H9 (cell line): Measurements from ENCODE around the gene MTCL1. TPM values are rescaled to one million over a fixed set of nuclear protein-coding genes. Genes with fewer than 3 reads are reported as not detected.

Experiments used
- DNase-seq: peaks from one replicate; pipeline ENCODE4 v3.0.0-alpha.2; 2017
- H2AFZ ChIP-seq: one replicate; pipeline ENCODE4 v1.6.1; 2013; ENCODE audit warnings: mild to moderate bottlenecking, low read length, control low read depth, moderate library complexity
- H2AK5ac ChIP-seq: 2 replicates; pipeline ENCODE4 v1.6.1; 2013; ENCODE audit warnings: low read length, control low read depth, mixed read lengths; ENCODE audit not compliant: insufficient read length
- H2BK120ac ChIP-seq: one replicate; pipeline ENCODE4 v1.6.1; 2013; ENCODE audit warnings: low read depth, mild to moderate bottlenecking, low read length, control low read depth, inconsistent platforms; ENCODE audit not compliant: poor library complexity, severe bottlenecking
- H2BK12ac ChIP-seq: 2 replicates; pipeline ENCODE4 v1.6.1; 2013; ENCODE audit warnings: low read length, control low read depth, mixed read lengths, low read depth; ENCODE audit not compliant: insufficient read length
- H2BK15ac ChIP-seq: 2 replicates; pipeline ENCODE4 v1.6.1; 2013; ENCODE audit warnings: low read depth, low read length, control low read depth
- H2BK20ac ChIP-seq: one replicate; pipeline ENCODE4 v1.6.1; 2013; ENCODE audit warnings: low read depth, mild to moderate bottlenecking, low read length, control low read depth, inconsistent platforms; ENCODE audit not compliant: poor library complexity, severe bottlenecking
- H2BK5ac ChIP-seq: 2 replicates; pipeline ENCODE4 v1.6.1; 2013; ENCODE audit warnings: low read length, control low read depth, mixed read lengths; ENCODE audit not compliant: insufficient read length
- H3K14ac ChIP-seq: 2 replicates; pipeline ENCODE4 v1.6.1; 2013; ENCODE audit warnings: low read length, control low read depth; ENCODE audit not compliant: insufficient read depth
- H3K18ac ChIP-seq: 2 replicates; pipeline ENCODE4 v1.6.1; 2013; ENCODE audit warnings: low read depth, mild to moderate bottlenecking, mixed read lengths, low read length, control low read depth; ENCODE audit not compliant: insufficient read length
- H3K23ac ChIP-seq: 2 replicates; pipeline ENCODE4 v1.6.1; 2013; ENCODE audit warnings: low read length, control low read depth, mixed read lengths, low read depth; ENCODE audit not compliant: insufficient read length
- H3K23me2 ChIP-seq: 2 replicates; pipeline ENCODE4 v1.6.1; 2013; ENCODE audit warnings: low read depth, mild to moderate bottlenecking, mixed read lengths, low read length, control low read depth; ENCODE audit not compliant: insufficient read length, poor library complexity, severe bottlenecking
- H3K27ac ChIP-seq: 2 replicates; pipeline ENCODE4 v1.5.1; 2013; ENCODE audit warnings: low read length, control low read depth, mixed read lengths, low read depth; ENCODE audit not compliant: insufficient read length
- H3K27me3 ChIP-seq: 2 replicates; pipeline ENCODE4 v1.6.1; 2013; ENCODE audit warnings: low read length, control low read depth, inconsistent platforms; ENCODE audit not compliant: insufficient read depth
- H3K4ac ChIP-seq: 2 replicates; pipeline ENCODE4 v1.6.1; 2013; ENCODE audit warnings: low read depth, mild to moderate bottlenecking, control low read depth, inconsistent platforms, low read length, moderate library complexity
- H3K4me1 ChIP-seq: 2 replicates; pipeline ENCODE4 v1.6.1; 2013; ENCODE audit warnings: low read length, control low read depth, inconsistent platforms; ENCODE audit not compliant: insufficient read depth
- H3K4me2 ChIP-seq: 2 replicates; pipeline ENCODE4 v1.6.1; 2013; ENCODE audit warnings: low read length, control low read depth, mixed read lengths; ENCODE audit not compliant: insufficient read length, insufficient read depth
- H3K56ac ChIP-seq: 2 replicates; pipeline ENCODE4 v1.6.1; 2013; ENCODE audit warnings: low read depth, mild to moderate bottlenecking, mixed read lengths, low read length, control low read depth; ENCODE audit not compliant: insufficient read length
- H3K79me1 ChIP-seq: 2 replicates; pipeline ENCODE4 v1.6.1; 2013; ENCODE audit warnings: low read depth, mild to moderate bottlenecking, moderate library complexity, low read length, control low read depth, inconsistent platforms; ENCODE audit not compliant: insufficient read depth, poor library complexity, severe bottlenecking
- H3K79me2 ChIP-seq: 2 replicates; pipeline ENCODE4 v1.6.1; 2013; ENCODE audit warnings: low read length, control low read depth, inconsistent platforms; ENCODE audit not compliant: insufficient read depth
- H3K9ac ChIP-seq: 2 replicates; pipeline ENCODE4 v1.6.1; 2013; ENCODE audit warnings: low read length, control low read depth, mixed read lengths; ENCODE audit not compliant: insufficient read length; ENCODE audit errors: extremely low read depth
- H3K9me3 ChIP-seq: one replicate; pipeline ENCODE4 v1.6.1; 2013; ENCODE audit warnings: low read depth, low read length, inconsistent platforms; ENCODE audit not compliant: control insufficient read depth
- H3T11ph ChIP-seq: one replicate; pipeline ENCODE4 v1.6.1; 2013; ENCODE audit warnings: mild to moderate bottlenecking, low read length, control low read depth, inconsistent platforms
- H4K20me1 ChIP-seq: one replicate; pipeline ENCODE4 v1.6.1; 2013; ENCODE audit not compliant: control insufficient read depth, insufficient read length, insufficient read depth
- H4K5ac ChIP-seq: 2 replicates; pipeline ENCODE4 v1.6.1; 2013; ENCODE audit warnings: low read depth, mild to moderate bottlenecking, mixed read lengths, low read length, control low read depth; ENCODE audit not compliant: insufficient read length
- H4K8ac ChIP-seq: replicated peaks from 2 replicates; pipeline ENCODE4 v1.6.1; 2013; ENCODE audit warnings: low read length, control low read depth, mixed read lengths, low read depth; ENCODE audit not compliant: insufficient read length
- H4K91ac ChIP-seq: 2 replicates; pipeline ENCODE4 v1.6.1; 2013; ENCODE audit warnings: low read depth, mild to moderate bottlenecking, moderate library complexity, mixed read lengths, low read length, control low read depth; ENCODE audit not compliant: insufficient read length
- H3K27ac Mint-ChIP-seq, 3 experiments: 2 replicates in 2 of 3; 3 replicates in 1 of 3; pipeline ENCODE4 v1.8.0; 2020 to 2021; ENCODE audit warnings: mixed read lengths in 3 of 3, mild to moderate bottlenecking in 1 of 3, moderate library complexity in 1 of 3
- H3K27me3 Mint-ChIP-seq: 2 replicates; pipeline ENCODE4 v1.8.0; 2021; ENCODE audit warnings: low read depth, mild to moderate bottlenecking, moderate library complexity, mixed read lengths
- H3K36me3 Mint-ChIP-seq, 3 experiments: 2 replicates in 2 of 3; 3 replicates in 1 of 3; pipeline ENCODE4 v1.8.0; 2020 to 2021; ENCODE audit warnings: low read depth in 3 of 3, mixed read lengths in 3 of 3; ENCODE audit not compliant: insufficient read depth in 1 of 3
- H3K4me1 Mint-ChIP-seq, 2 experiments: 2 replicates each; pipeline ENCODE4 v1.8.0; 2020; ENCODE audit warnings: mixed read lengths in 2 of 2
- H3K4me3 Mint-ChIP-seq, 2 experiments: 2 replicates in 1 of 2; 3 replicates in 1 of 2; pipeline ENCODE4 v1.8.0; 2020 to 2021; ENCODE audit warnings: mild to moderate bottlenecking in 2 of 2, mixed read lengths in 2 of 2, moderate library complexity in 1 of 2
- H3K9me3 Mint-ChIP-seq, 2 experiments: 2 replicates in 1 of 2; 3 replicates in 1 of 2; pipeline ENCODE4 v1.8.0; 2020; ENCODE audit warnings: mild to moderate bottlenecking in 2 of 2, mixed read lengths in 2 of 2, moderate library complexity in 1 of 2
- WGBS: extraction: QIAGEN DNeasy Blood & Tissue Kit; methylation state at CpG from one replicate; pipeline ENCODE4 v1.1.7; 2013; ENCODE audit warnings: missing lambda C conversion rate, low lambda C conversion rate, mixed read lengths; ENCODE audit not compliant: insufficient read length; ENCODE audit errors: extremely low coverage; 5-methylcytosine and 5-hydroxymethylcytosine counted together
- total RNA-seq: library from RNA; stranded (reverse); gene quantifications from 2 replicates; pipeline ENCODE4 v1.2.1, GENCODE V29; 2021
- TF ChIP-seq, protein P1 (sequence below): fragments of 200-600 bp; sonication (generic); conservative IDR thresholded peaks from 3 replicates; pipeline ENCODE4 v1.8.0; 2021; ENCODE audit warnings: antibody characterized with exemption, mild to moderate bottlenecking

MTCL1 gene
- total RNA-seq, 1 experiment from 2014 or later, result 50.7 TPM

DNA sequence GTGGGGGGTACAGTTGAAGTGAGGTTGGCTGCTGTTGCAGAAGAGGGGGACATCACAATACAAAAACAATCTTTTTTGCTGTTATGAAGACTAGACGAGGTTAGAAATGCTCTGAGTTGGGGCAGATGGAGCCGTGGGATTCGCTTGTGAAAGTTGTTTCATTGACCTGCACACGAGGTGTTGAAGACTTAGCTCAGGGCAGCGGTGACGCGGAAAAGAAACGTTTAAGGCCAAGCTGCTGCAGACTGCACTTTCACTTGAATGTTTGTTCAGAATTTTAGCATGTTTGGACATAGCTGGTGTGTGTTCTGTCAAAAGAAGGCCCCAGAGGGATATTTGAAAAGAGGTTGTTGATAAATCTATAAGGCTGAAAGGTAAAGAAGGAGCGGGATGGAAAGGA is 46.3 kb downstream of the MTCL1 start:
- no peak overlapping the region for H2BK120ac ChIP-seq
- no peak overlapping the region for H4K91ac ChIP-seq
- H3K79me2 ChIP-seq, result no peaks in the 10 kb centered on the region
- H3K27ac ChIP-seq, result no peak overlapping the region
- no peak overlapping the region for H3K14ac ChIP-seq
- no peak overlapping the region for H2BK12ac ChIP-seq
- H2BK15ac ChIP-seq, result no peak overlapping the region
- H4K20me1 ChIP-seq, result no peaks in the 10 kb centered on the region
- no peak overlapping the region for H2AK5ac ChIP-seq
- no peaks in the 10 kb centered on the region for H3K27me3 Mint-ChIP-seq
- no peak overlapping the region for H2BK20ac ChIP-seq
- H3K56ac ChIP-seq, result no peak overlapping the region
- H3K79me1 ChIP-seq, result peaks cover 4% of the 10 kb centered on the region
- H3K4me1 ChIP-seq, result no peaks in the 10 kb centered on the region
- no peak overlapping the region for H3K4me3 Mint-ChIP-seq
- H3K9ac ChIP-seq, result no peak overlapping the region
- no peak overlapping the region for H3K4me2 ChIP-seq
- peaks cover 3% of the 10 kb centered on the region in 2 experiments; a peak in 2 of 4 replicates for H3K4me1 Mint-ChIP-seq
- H2AFZ ChIP-seq, result no peak overlapping the region
- no peaks in the 10 kb centered on the region for H3K27me3 ChIP-seq
- H3K23me2 ChIP-seq, result no peaks in the 10 kb centered on the region
- no peaks in the 10 kb centered on the region for H3K9me3 Mint-ChIP-seq
- peaks cover 17 to 40% (median 36%) of the 10 kb centered on the region in 3 experiments for H3K36me3 Mint-ChIP-seq
- no peak overlapping the region for H3K18ac ChIP-seq
- H4K5ac ChIP-seq, result no peak overlapping the region
- TF ChIP-seq, protein P1, sequence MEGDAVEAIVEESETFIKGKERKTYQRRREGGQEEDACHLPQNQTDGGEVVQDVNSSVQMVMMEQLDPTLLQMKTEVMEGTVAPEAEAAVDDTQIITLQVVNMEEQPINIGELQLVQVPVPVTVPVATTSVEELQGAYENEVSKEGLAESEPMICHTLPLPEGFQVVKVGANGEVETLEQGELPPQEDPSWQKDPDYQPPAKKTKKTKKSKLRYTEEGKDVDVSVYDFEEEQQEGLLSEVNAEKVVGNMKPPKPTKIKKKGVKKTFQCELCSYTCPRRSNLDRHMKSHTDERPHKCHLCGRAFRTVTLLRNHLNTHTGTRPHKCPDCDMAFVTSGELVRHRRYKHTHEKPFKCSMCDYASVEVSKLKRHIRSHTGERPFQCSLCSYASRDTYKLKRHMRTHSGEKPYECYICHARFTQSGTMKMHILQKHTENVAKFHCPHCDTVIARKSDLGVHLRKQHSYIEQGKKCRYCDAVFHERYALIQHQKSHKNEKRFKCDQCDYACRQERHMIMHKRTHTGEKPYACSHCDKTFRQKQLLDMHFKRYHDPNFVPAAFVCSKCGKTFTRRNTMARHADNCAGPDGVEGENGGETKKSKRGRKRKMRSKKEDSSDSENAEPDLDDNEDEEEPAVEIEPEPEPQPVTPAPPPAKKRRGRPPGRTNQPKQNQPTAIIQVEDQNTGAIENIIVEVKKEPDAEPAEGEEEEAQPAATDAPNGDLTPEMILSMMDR, result no peak
- peak overlapping the region in 2 of 3 experiments; percentile 13 to 68; a peak in 3 of 7 replicates for H3K27ac Mint-ChIP-seq
- H4K8ac ChIP-seq, result no peak overlapping the region
- WGBS, result no CpG with 5 or more reads among the region's 9 CpGs
- no peak overlapping the region for H3T11ph ChIP-seq
- no peak overlapping the region for H2BK5ac ChIP-seq
- H3K4ac ChIP-seq, result no peak overlapping the region
- no peaks in the 10 kb centered on the region for H3K9me3 ChIP-seq
- H3K23ac ChIP-seq, result no peak overlapping the region
- no peak for DNase-seq
